IMR-90 (cell line): ENCODE data around the gene ZG16B. TPM values are rescaled to one million over a fixed set of nuclear protein-coding genes. Genes with fewer than 3 reads are reported as not detected.

Experiments used
- ATAC-seq: fragments of 200-7000 bp; cut with Tn5 transposase; 2 replicates; pipeline ENCODE4 v1.9.1; 2020; ENCODE audit warnings: low read depth, mild to moderate bottlenecking, moderate library complexity
- BruUV-seq: library from RNA; stranded (reverse); fragments of 400-500 nt; replicated peaks from 2 replicates; lab custom pipeline; 2021; lab: Mats Ljungman, UMichigan
- CTCF ChIA-PET: fragments of 300-600 bp; formaldehyde crosslinking; extraction: SDS; loops from one replicate; lab custom pipeline; 2021; ENCODE audit warnings: antibody characterized with exemption; lab: Yijun Ruan, JAX
- POLR2A ChIA-PET: fragments of 300-600 bp; sonication (Branson Sonifier 250); formaldehyde crosslinking; loops from one replicate; lab custom pipeline; 2022; ENCODE audit warnings: antibody characterized with exemption; ENCODE audit not compliant: unreplicated experiment; lab: Charles Lee
- DNase-seq: peaks from one replicate; pipeline ENCODE4 v3.0.0; 2013
- H2AFZ ChIP-seq: replicated peaks from 2 replicates; pipeline ENCODE3; 2013; ENCODE audit warnings: low read length, mild to moderate bottlenecking; ENCODE audit not compliant: poor library complexity
- H2AK5ac ChIP-seq: 2 replicates; pipeline ENCODE4 v1.6.1; 2013; ENCODE audit warnings: low read depth, low read length, inconsistent platforms
- H2AK9ac ChIP-seq: replicated peaks from 2 replicates; pipeline ENCODE3; 2013; ENCODE audit warnings: mild to moderate bottlenecking, low read depth, low read length, moderate library complexity; ENCODE audit not compliant: poor library complexity
- H2BK120ac ChIP-seq: 2 replicates; pipeline ENCODE4 v1.6.1; 2013; ENCODE audit warnings: low read depth, low read length, inconsistent platforms
- H2BK15ac ChIP-seq: 3 replicates; pipeline ENCODE4 v1.6.1; 2013; ENCODE audit warnings: low read depth, low read length, inconsistent platforms
- H2BK20ac ChIP-seq: 2 replicates; pipeline ENCODE4 v1.6.1; 2013; ENCODE audit warnings: low read depth, mild to moderate bottlenecking, inconsistent platforms, low read length, moderate library complexity
- H2BK5ac ChIP-seq: 2 replicates; pipeline ENCODE4 v1.6.1; 2013; ENCODE audit warnings: mild to moderate bottlenecking, low read depth, low read length, inconsistent platforms; ENCODE audit not compliant: poor library complexity, severe bottlenecking
- H3K14ac ChIP-seq: replicated peaks from 2 replicates; pipeline ENCODE4 v1.6.1; 2013; ENCODE audit warnings: low read depth, low read length, inconsistent platforms
- H3K18ac ChIP-seq: 2 replicates; pipeline ENCODE4 v1.6.1; 2013; ENCODE audit warnings: low read depth, low read length, control low read depth
- H3K23ac ChIP-seq: 2 replicates; pipeline ENCODE4 v1.6.1; 2013; ENCODE audit warnings: low read depth, low read length, inconsistent platforms
- H3K27ac ChIP-seq: 2 replicates; pipeline ENCODE4 v1.5.1; 2013; ENCODE audit warnings: mild to moderate bottlenecking, control low read depth, low read length; ENCODE audit not compliant: insufficient read depth
- H3K27me3 ChIP-seq: 2 replicates; pipeline ENCODE4 v1.6.1; 2013; ENCODE audit warnings: low read length; ENCODE audit not compliant: control insufficient read depth, insufficient read depth
- H3K36me3 ChIP-seq: 2 replicates; pipeline ENCODE4 v1.6.1; 2013; ENCODE audit warnings: low read length, mixed read lengths; ENCODE audit not compliant: control insufficient read depth, insufficient read depth
- H3K4ac ChIP-seq: 2 replicates; pipeline ENCODE4 v1.6.1; 2013; ENCODE audit warnings: low read depth, low read length, inconsistent platforms
- H3K4me1 ChIP-seq: 2 replicates; pipeline ENCODE4 v1.6.1; 2013; ENCODE audit warnings: low read length, mixed read lengths; ENCODE audit not compliant: control insufficient read depth, insufficient read depth
- H3K4me2 ChIP-seq: 2 replicates; pipeline ENCODE4 v1.6.1; 2013; ENCODE audit warnings: low read depth, mild to moderate bottlenecking, control low read depth, low read length, moderate library complexity
- H3K4me3 ChIP-seq: 2 replicates; pipeline ENCODE4 v1.5.1; 2013; ENCODE audit warnings: low read depth, mild to moderate bottlenecking, control low read depth, low read length, moderate library complexity; ENCODE audit not compliant: insufficient read depth
- H3K56ac ChIP-seq: 2 replicates; pipeline ENCODE4 v1.6.1; 2013; ENCODE audit warnings: low read length, inconsistent platforms; ENCODE audit not compliant: insufficient read depth; ENCODE audit errors: extremely low read depth
- H3K79me1 ChIP-seq, 2 experiments: 2 replicates each; pipeline ENCODE4 v1.6.1; 2013; ENCODE audit warnings: low read length in 2 of 2, inconsistent platforms in 1 of 2, low read depth in 1 of 2
- H3K9ac ChIP-seq: 2 replicates; pipeline ENCODE4 v1.6.1; 2013; ENCODE audit warnings: low read depth, low read length, control low read depth
- H3K9me1 ChIP-seq: 2 replicates; pipeline ENCODE4 v1.6.1; 2013; ENCODE audit warnings: low read length, inconsistent platforms; ENCODE audit not compliant: insufficient read depth
- H3K9me3 ChIP-seq: 2 replicates; pipeline ENCODE4 v1.6.1; 2013; ENCODE audit warnings: low read length; ENCODE audit not compliant: control insufficient read depth, insufficient read depth
- H4K20me1 ChIP-seq: 2 replicates; pipeline ENCODE4 v1.6.1; 2013; ENCODE audit warnings: low read length, inconsistent platforms; ENCODE audit not compliant: insufficient read depth
- H4K5ac ChIP-seq: 2 replicates; pipeline ENCODE4 v1.6.1; 2013; ENCODE audit warnings: mild to moderate bottlenecking, low read depth, low read length, control low read depth
- H4K8ac ChIP-seq, 2 experiments: 2 replicates each; pipeline ENCODE4 v1.6.1; 2013; ENCODE audit warnings: low read depth in 2 of 2, low read length in 2 of 2, control low read depth in 1 of 2, inconsistent platforms in 1 of 2
- H4K91ac ChIP-seq: 2 replicates; pipeline ENCODE4 v1.6.1; 2013; ENCODE audit warnings: low read depth, low read length, inconsistent platforms; ENCODE audit not compliant: insufficient read depth
- CEBPB ChIP-seq: IDR thresholded peaks from 2 replicates; pipeline ENCODE4 v1.6.1; 2012; ENCODE audit warnings: low read depth, low read length, improper control_type of control experiment
- CHD1 ChIP-seq: IDR thresholded peaks from 2 replicates; pipeline ENCODE4 v1.6.1; 2012; ENCODE audit warnings: low read depth, low read length, improper control_type of control experiment
- FOS ChIP-seq: fragments of 150-350 bp; IDR thresholded peaks from 2 replicates; pipeline ENCODE4 v1.6.1; 2016; ENCODE audit warnings: low read depth, low read length
- MXI1 ChIP-seq: IDR thresholded peaks from 2 replicates; pipeline ENCODE4 v1.6.1; 2012; ENCODE audit warnings: low read depth, mild to moderate bottlenecking, low read length, moderate library complexity, borderline replicate concordance
- RCOR1 ChIP-seq: IDR thresholded peaks from 2 replicates; pipeline ENCODE4 v1.6.1; 2012; ENCODE audit warnings: mild to moderate bottlenecking, low read length, improper control_type of control experiment; ENCODE audit not compliant: insufficient replicate concordance
- RFX5 ChIP-seq: IDR thresholded peaks from 2 replicates; pipeline ENCODE4 v1.8.0; 2012; ENCODE audit warnings: low read depth, mild to moderate bottlenecking, low read length, moderate library complexity
- WGBS, 2 experiments: methylation state at CpG; one replicate each; pipeline versions ENCODE4 v1.1.5 to v1.1.7; 2013; ENCODE audit warnings: missing lambda C conversion rate in 2 of 2; ENCODE audit not compliant: insufficient read length in 1 of 2; ENCODE audit errors: extremely low coverage in 2 of 2; 5-methylcytosine and 5-hydroxymethylcytosine counted together
- dilution Hi-C: fragments of 300-500 bp; cut with HindIII; formaldehyde crosslinking; loops from one replicate; pipeline ENCODE4 v1.14.3; 2018; ENCODE audit warnings: low sequenced_read_pairs; ENCODE audit not compliant: unreplicated experiment
- in situ Hi-C: fragments of 300-500 bp; cut with MboI; formaldehyde crosslinking; loops from 3 replicates; pipeline ENCODE4 v1.14.3; 2019; ENCODE audit warnings: low sequenced_read_pairs, inconsistent platforms, mixed read lengths
- intact Hi-C: fragments of 100-400 bp; cut with micrococcal nuclease; formaldehyde crosslinking; loops from 2 replicates; pipeline ENCODE4 v1.10.0; 2022
- polyA plus RNA-seq, 3 experiments: library from polyadenylated mRNA; depleted of rRNA; stranded (reverse); fragments of >200 nt; gene quantifications; 2 replicates each; pipeline ENCODE4 v1.2.3, GENCODE V29; 2012; ENCODE audit warnings: low replicate concordance in 1 of 3
- total RNA-seq: library from RNA; depleted of rRNA; stranded (reverse); fragments of >200 nt; gene quantifications from 2 replicates; pipeline ENCODE4 v1.2.3, GENCODE V29; 2012
- TF ChIP-seq, protein P1 (sequence below): conservative IDR thresholded peaks from 2 replicates; pipeline ENCODE4 v1.5.1; 2012; ENCODE audit warnings: mild to moderate bottlenecking, low read depth, low read length, improper control_type of control experiment

Gene ZG16B
- total and polyA plus RNA-seq, 2 of the 4 experiments (the other 2 are of a cell fraction), result 0.54 to 0.65 TPM

DNA sequence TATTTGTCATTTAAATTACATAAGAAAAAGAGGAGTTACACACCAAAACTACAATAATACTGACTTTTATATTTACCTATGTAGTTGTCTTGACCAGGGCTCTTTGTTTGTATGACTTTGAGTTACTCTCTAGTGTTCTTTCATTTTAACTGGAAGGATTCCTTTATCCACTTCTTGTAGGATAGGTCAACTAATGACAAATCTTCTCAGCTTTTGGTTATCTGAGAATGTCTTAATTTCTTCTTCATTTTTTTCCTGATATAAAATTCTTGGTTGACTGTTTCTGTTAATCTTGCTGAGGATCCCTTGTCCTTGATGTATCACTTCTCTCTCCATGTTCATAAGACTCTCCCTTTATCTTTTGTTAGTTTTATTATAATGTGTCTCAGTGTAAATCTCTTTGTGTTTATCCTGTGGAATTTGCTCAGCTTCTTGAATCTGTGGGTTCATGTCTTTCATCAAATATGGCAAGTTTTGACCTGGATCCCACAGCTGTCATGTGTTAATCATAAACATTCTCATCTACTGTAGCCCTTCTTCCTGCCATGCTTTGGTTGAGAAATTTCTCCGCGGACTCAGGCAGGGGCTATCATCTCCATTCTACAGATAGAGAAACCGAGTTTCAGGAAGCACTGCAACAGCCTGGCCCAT lies 26.4 kb upstream of the ZG16B start:
- ATAC-seq (no peak), DNase-seq (no peak)
- no CpG with 5 or more reads among the region's 3 CpGs for WGBS, 2 experiments
- H3K27me3 ChIP-seq, result peaks cover 31% of the 10 kb centered on the region
- no peak overlapping the region for H3K56ac ChIP-seq
- no peak overlapping the region for H2AFZ ChIP-seq
- no TSS peak for BruUV-seq
- peaks cover 22% of the 10 kb centered on the region for H3K9me3 ChIP-seq
- no peak overlapping the region for H3K4ac ChIP-seq
- no peak overlapping the region for H2BK120ac ChIP-seq
- dilution Hi-C loops (no loop called here), intact Hi-C loops (no loop called here), in situ Hi-C loops (no loop called here)
- H4K91ac ChIP-seq, result no peak overlapping the region
- H3K36me3 ChIP-seq, result no peaks in the 10 kb centered on the region
- no peak overlapping the region for H3K23ac ChIP-seq
- H3K79me1 ChIP-seq, result no peaks in the 10 kb centered on the region
- CTCF ChIA-PET, result no interaction called here
- H4K5ac ChIP-seq, result no peak overlapping the region
- no peak overlapping the region for H2BK15ac ChIP-seq
- TF ChIP-seq MXI1 (no peak), CHD1 (no peak), FOS (no peak), CEBPB (no peak), RFX5 (no peak), RCOR1 (no peak)
- TF ChIP-seq, protein P1, sequence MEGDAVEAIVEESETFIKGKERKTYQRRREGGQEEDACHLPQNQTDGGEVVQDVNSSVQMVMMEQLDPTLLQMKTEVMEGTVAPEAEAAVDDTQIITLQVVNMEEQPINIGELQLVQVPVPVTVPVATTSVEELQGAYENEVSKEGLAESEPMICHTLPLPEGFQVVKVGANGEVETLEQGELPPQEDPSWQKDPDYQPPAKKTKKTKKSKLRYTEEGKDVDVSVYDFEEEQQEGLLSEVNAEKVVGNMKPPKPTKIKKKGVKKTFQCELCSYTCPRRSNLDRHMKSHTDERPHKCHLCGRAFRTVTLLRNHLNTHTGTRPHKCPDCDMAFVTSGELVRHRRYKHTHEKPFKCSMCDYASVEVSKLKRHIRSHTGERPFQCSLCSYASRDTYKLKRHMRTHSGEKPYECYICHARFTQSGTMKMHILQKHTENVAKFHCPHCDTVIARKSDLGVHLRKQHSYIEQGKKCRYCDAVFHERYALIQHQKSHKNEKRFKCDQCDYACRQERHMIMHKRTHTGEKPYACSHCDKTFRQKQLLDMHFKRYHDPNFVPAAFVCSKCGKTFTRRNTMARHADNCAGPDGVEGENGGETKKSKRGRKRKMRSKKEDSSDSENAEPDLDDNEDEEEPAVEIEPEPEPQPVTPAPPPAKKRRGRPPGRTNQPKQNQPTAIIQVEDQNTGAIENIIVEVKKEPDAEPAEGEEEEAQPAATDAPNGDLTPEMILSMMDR, result no peak
- H3K14ac ChIP-seq, result no peak overlapping the region
- H3K4me1 ChIP-seq, result no peaks in the 10 kb centered on the region
- POLR2A ChIA-PET, result no interaction called here
- no peak overlapping the region for H3K27ac ChIP-seq
- no peak overlapping the region for H3K4me3 ChIP-seq
- no peak overlapping the region for H3K4me2 ChIP-seq
- no peak overlapping the region for H2AK9ac ChIP-seq
- no peak overlapping the region for H3K18ac ChIP-seq
- no peak overlapping the region for H2BK20ac ChIP-seq
- no peak overlapping the region for H2AK5ac ChIP-seq
- no peaks in the 10 kb centered on the region for H3K9me1 ChIP-seq
- no peak overlapping the region for H2BK5ac ChIP-seq
- no peak overlapping the region for H3K9ac ChIP-seq
- no peak overlapping the region for H4K8ac ChIP-seq
- H4K20me1 ChIP-seq, result no peaks in the 10 kb centered on the region
